ENCODE measurements around the gene THADA.

DNA sequence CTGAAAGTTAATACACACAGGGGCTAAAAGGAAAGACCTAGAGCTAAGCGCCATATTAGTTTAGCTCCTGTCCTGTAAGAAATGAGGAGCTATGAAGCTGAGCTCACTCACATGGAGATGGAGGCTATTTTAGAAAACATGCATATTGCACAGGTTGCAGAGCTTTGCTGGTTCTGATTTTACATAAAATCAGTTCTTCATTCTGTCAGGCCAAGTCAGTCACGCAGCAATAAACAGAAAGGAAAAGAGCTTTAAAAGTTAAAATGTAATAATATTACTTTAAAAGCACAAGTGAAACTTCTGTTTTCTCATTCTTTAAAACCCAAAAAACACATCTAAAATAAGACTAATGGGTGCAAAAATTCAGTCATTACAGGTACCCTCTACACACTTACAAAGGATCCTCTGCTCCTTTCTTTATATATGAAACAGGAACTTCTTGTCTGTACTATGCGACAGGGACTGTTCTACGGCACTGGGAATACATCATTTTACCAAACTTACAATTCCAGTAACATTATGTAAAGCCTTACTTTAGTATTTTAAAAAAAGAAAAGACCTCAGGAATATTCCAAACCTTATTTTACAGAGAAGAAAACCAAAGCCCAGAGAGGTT, 113.8 kb downstream of the THADA start:
- no peak for TF ChIP-seq POLR2A (IDR thresholded peaks at IDR 0.05)
- TF ChIP-seq, protein P1, sequence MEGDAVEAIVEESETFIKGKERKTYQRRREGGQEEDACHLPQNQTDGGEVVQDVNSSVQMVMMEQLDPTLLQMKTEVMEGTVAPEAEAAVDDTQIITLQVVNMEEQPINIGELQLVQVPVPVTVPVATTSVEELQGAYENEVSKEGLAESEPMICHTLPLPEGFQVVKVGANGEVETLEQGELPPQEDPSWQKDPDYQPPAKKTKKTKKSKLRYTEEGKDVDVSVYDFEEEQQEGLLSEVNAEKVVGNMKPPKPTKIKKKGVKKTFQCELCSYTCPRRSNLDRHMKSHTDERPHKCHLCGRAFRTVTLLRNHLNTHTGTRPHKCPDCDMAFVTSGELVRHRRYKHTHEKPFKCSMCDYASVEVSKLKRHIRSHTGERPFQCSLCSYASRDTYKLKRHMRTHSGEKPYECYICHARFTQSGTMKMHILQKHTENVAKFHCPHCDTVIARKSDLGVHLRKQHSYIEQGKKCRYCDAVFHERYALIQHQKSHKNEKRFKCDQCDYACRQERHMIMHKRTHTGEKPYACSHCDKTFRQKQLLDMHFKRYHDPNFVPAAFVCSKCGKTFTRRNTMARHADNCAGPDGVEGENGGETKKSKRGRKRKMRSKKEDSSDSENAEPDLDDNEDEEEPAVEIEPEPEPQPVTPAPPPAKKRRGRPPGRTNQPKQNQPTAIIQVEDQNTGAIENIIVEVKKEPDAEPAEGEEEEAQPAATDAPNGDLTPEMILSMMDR (IDR thresholded peaks at IDR 0.05 in 8 of 11, conservative IDR thresholded peaks at IDR 0.05 in 3 of 11), result no peak
